NCI-H128 (cell line): ENCODE data around the gene MCM5.
"Not testable (repeated sequence)": the region's sequence is repeated elsewhere in the genome, so short reads cannot be mapped to it uniquely, and the experiment has no call there.

Experiments used
- DNase-seq: peaks from one replicate; lab custom pipeline; 2025; ENCODE audit not compliant: unreplicated experiment; lab: John Stamatoyannopoulos, UW

The MCM5 gene

DNA sequence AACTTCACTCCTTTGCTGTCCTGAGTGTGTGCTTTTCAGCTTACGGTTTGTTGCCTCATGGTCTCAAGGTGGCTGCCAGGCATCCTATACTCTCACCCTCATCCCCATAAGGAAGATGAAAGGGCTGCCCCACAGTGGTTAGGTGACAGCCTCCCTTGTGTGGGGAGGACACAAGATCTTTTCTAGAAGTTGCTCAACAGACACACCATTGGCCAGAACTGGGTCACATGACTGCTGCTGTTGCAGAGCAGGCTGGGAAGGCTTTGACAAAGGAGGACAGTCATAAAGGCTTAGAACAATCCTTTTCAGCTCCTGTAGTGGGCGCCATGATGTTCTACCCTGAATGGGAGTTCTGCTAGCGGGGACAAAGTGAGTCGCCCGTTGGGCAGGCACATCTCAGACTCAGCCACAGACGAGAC lies 71.0 kb downstream of the MCM5 start:
- no peak for DNase-seq

DNA sequence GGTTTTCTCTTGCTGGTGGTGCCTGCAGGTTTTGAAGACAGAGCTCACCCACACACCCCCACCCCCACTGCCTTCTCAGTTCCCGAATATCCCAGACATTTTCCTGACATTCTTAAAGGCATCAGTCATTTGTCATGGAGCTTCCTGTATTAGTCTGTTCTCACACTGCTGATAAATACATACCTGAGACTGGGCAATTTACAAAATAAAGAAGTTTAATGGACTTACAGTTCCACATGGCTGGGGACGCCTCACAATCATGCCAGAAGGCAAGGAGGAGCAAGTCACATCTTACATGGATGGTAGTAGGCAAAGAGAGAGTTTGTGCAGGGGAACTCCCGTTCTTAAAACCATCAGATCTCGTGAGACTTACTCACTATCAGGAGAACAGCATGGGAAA lies 71.6 kb downstream of the MCM5 start:
- DNase-seq = not testable (repeated sequence)

DNA sequence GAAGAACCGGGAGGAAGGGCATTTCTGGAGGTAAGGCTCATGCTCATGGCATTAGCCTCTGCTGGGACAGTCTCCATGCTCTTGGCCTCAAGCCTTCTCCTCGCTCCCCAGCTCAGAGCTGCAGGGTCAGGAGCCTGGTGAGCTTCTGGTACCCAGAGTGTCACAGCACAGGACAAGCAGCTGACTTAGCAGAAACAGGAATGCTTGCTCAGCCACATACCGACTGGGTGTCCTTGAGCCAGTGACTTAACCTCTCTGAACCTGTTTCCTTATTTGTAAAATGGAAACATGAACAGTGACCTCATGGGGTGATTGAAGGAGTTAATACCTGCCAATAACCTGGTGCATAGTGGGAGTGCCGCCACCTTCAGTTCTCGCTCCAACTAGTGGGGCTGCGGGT lies 72.5 kb downstream of the MCM5 start:
- DNase-seq = no peak

DNA sequence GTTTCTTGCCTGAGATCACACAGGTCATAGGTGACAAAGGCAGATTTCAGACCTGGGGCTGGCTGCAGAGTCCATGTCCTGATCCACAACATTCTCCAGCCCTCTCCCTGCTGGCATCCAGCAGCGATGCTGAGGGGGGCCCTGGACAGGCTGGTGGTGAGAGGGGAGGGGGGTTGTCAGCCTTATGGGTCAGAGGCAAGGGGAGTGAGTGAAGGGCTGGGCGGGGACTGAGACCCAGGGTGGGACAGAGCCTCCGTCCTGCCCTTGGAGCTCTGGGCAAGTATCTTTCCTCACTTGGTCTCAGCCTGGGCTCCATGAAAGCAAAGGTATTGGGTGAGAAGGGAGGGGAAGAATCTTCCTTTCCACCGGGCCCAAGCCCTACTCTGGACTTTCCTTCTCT lies 74.0 kb downstream of the MCM5 start:
- DNase-seq = no peak
